Tibial artery (tissue), 4 donors: Measurements from ENCODE around the gene DELE1.

ENCODE experiments used
- DNase-seq, 2 donors: peaks; one replicate each; pipeline ENCODE4 v3.0.0-alpha.2; 2019
- H3K27ac ChIP-seq, 2 donors: fragments of 200-600 bp; sonication (generic) in 1 of 2; 1 replicate in 1 of 2; 2 replicates in 1 of 2; pipeline ENCODE4 v1.5.1; 2018 to 2019; ENCODE audit warnings: mild to moderate bottlenecking in 1 of 2
- H3K27me3 ChIP-seq, 2 donors: fragments of 200-600 bp; sonication (generic) in 1 of 2; one replicate each; pipeline versions ENCODE4 v1.5.1 to v1.6.0; 2016 to 2019
- H3K36me3 ChIP-seq, 3 donors: fragments of 200-600 bp; sonication (generic) in 2 of 3; one replicate each; pipeline ENCODE4 v1.5.1; 2016 to 2019; ENCODE audit warnings: mild to moderate bottlenecking in 2 of 3
- H3K4me1 ChIP-seq, 4 donors: fragments of 200-600 bp; sonication (generic) in 2 of 4; 1 replicate in 3 of 4; 2 replicates in 1 of 4; pipeline ENCODE4 v1.5.1; 2016 to 2019
- H3K4me3 ChIP-seq, 2 donors: fragments of 200-600 bp; sonication (generic) in 1 of 2; 1 replicate in 1 of 2; 2 replicates in 1 of 2; pipeline ENCODE4 v1.5.1; 2018 to 2019; ENCODE audit warnings: mild to moderate bottlenecking in 2 of 2
- H3K9me3 ChIP-seq, 3 donors: fragments of 200-600 bp; sonication (generic) in 1 of 3; one replicate each; pipeline ENCODE4 v1.5.1; 2016 to 2019
- intact Hi-C: fragments of 100-400 bp; cut with DNase I; formaldehyde crosslinking; loops from one replicate; pipeline ENCODE4 v1.15.0; 2023; ENCODE audit warnings: low total_unique reads
- TF ChIP-seq, protein P1 (sequence below), 2 experiments: fragments of 200-600 bp in 1 of 2; fragments of 450-650 bp in 1 of 2; IDR thresholded peaks; one replicate each; pipeline ENCODE4 v1.5.1; 2017 to 2019; ENCODE audit warnings: antibody characterized with exemption in 2 of 2, mild to moderate bottlenecking in 1 of 2, moderate library complexity in 1 of 2

Gene DELE1

GRCh38 chr5:141989720-141990119 lies 66.0 kb downstream of the DELE1 start:
- TF ChIP-seq, protein P1, sequence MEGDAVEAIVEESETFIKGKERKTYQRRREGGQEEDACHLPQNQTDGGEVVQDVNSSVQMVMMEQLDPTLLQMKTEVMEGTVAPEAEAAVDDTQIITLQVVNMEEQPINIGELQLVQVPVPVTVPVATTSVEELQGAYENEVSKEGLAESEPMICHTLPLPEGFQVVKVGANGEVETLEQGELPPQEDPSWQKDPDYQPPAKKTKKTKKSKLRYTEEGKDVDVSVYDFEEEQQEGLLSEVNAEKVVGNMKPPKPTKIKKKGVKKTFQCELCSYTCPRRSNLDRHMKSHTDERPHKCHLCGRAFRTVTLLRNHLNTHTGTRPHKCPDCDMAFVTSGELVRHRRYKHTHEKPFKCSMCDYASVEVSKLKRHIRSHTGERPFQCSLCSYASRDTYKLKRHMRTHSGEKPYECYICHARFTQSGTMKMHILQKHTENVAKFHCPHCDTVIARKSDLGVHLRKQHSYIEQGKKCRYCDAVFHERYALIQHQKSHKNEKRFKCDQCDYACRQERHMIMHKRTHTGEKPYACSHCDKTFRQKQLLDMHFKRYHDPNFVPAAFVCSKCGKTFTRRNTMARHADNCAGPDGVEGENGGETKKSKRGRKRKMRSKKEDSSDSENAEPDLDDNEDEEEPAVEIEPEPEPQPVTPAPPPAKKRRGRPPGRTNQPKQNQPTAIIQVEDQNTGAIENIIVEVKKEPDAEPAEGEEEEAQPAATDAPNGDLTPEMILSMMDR (IDR thresholded peaks at IDR 0.05): no peak
- H3K4me1 ChIP-seq: peaks cover 0 to 5% (median 0%) of the 10 kb centered on the region in 4 donors
- peaks cover 47 to 68% (median 58%) of the 10 kb centered on the region in 3 donors for H3K36me3 ChIP-seq
- no peak overlapping the region for H3K27ac ChIP-seq
- no peaks in the 10 kb centered on the region for H3K9me3 ChIP-seq
- no peaks in the 10 kb centered on the region for H3K27me3 ChIP-seq
- no peak overlapping the region for H3K4me3 ChIP-seq
- intact Hi-C loops: loop anchor here (5.0 kb wide), 1 partner anchor 153 kb away; no protein-coding TSS in a partner anchor
- no peak for DNase-seq
